Type B pancreatic cell (in vitro differentiated cells): ENCODE measurements around the gene FAM151A. TPM values are rescaled to one million over a fixed set of nuclear protein-coding genes. Genes with fewer than 3 reads are reported as not detected.

Experiments
- DNase-seq: peaks from one replicate; pipeline ENCODE4 v3.0.0; 2021; ENCODE audit warnings: mixed read lengths; ENCODE audit not compliant: unreplicated experiment; ENCODE audit errors: extremely low spot score
- H3K27ac Mint-ChIP-seq: 2 replicates; pipeline ENCODE4 v1.8.0; 2021; ENCODE audit warnings: mild to moderate bottlenecking, mixed read lengths
- H3K27me3 Mint-ChIP-seq: 2 replicates; pipeline ENCODE4 v1.8.0; 2021; ENCODE audit warnings: mixed read lengths
- H3K36me3 Mint-ChIP-seq: 2 replicates; pipeline ENCODE4 v1.8.0; 2021; ENCODE audit warnings: mixed read lengths
- H3K4me1 Mint-ChIP-seq: one replicate; pipeline ENCODE4 v1.8.0; 2021; ENCODE audit warnings: mixed read lengths; ENCODE audit not compliant: unreplicated experiment
- H3K4me3 Mint-ChIP-seq: 2 replicates; pipeline ENCODE4 v1.8.0; 2021; ENCODE audit warnings: mild to moderate bottlenecking, mixed read lengths
- H3K9me3 Mint-ChIP-seq: 2 replicates; pipeline ENCODE4 v1.8.0; 2021; ENCODE audit warnings: mixed read lengths
- CTCF ChIP-seq: fragments of 200-600 bp; sonication (generic); conservative IDR thresholded peaks from 2 replicates; pipeline ENCODE4 v1.5.0; 2021; ENCODE audit warnings: antibody characterized with exemption, mild to moderate bottlenecking
- total RNA-seq: library from RNA; stranded (reverse); gene quantifications from 2 replicates; pipeline ENCODE4 v1.2.1, GENCODE V29; 2021; ENCODE audit warnings: low replicate concordance

The FAM151A gene
- total RNA-seq, 1 donor from 2014 or later: 0.39 TPM

GRCh38 chr1:54593571-54594160 is 29.7 kb downstream of the FAM151A start:
- Mint-ChIP-seq H3K27ac (no peak overlapping the region), H3K36me3 (no peaks in the 10 kb centered on the region), H3K4me1 (peaks cover 5% of the 10 kb centered on the region), H3K4me3 (no peak overlapping the region), H3K9me3 (no peaks in the 10 kb centered on the region), H3K27me3 (no peaks in the 10 kb centered on the region)
- DNase-seq: no peak
- TF ChIP-seq CTCF: no peak

- H3K9me3 Mint-ChIP-seq: no peaks in the 10 kb centered on the region
- no peak for TF ChIP-seq CTCF
- H3K36me3 Mint-ChIP-seq: no peaks in the 10 kb centered on the region
- H3K27ac Mint-ChIP-seq: no peak overlapping the region
- DNase-seq: no peak
- no peak overlapping the region for H3K4me3 Mint-ChIP-seq
- no peaks in the 10 kb centered on the region for H3K27me3 Mint-ChIP-seq
- peaks cover 5% of the 10 kb centered on the region for H3K4me1 Mint-ChIP-seq
Observed at GRCh38 chr1:54591127-54591756, 32.1 kb downstream of the FAM151A start.

- no peak for DNase-seq
- no peaks in the 10 kb centered on the region for H3K9me3 Mint-ChIP-seq
- peaks cover 5% of the 10 kb centered on the region for H3K4me1 Mint-ChIP-seq
- H3K4me3 Mint-ChIP-seq: no peak overlapping the region
- no peaks in the 10 kb centered on the region for H3K36me3 Mint-ChIP-seq
- no peaks in the 10 kb centered on the region for H3K27me3 Mint-ChIP-seq
- H3K27ac Mint-ChIP-seq: no peak overlapping the region
- TF ChIP-seq CTCF: no peak
Observed at GRCh38 chr1:54588377-54588776, 34.9 kb downstream of the FAM151A start.

GRCh38 chr1:54585181-54586066 is 37.9 kb downstream of the FAM151A start:
- Mint-ChIP-seq H3K36me3 (no peaks in the 10 kb centered on the region), H3K4me3 (no peak overlapping the region), H3K27me3 (no peaks in the 10 kb centered on the region), H3K27ac (no peak overlapping the region), H3K9me3 (no peaks in the 10 kb centered on the region), H3K4me1 (peaks cover 11% of the 10 kb centered on the region)
- TF ChIP-seq CTCF: no peak
- DNase-seq: no peak

- TF ChIP-seq CTCF: no peak
- no peak for DNase-seq
- Mint-ChIP-seq H3K27ac (no peak overlapping the region), H3K27me3 (no peaks in the 10 kb centered on the region), H3K9me3 (no peaks in the 10 kb centered on the region), H3K4me3 (no peak overlapping the region), H3K4me1 (peaks cover 8% of the 10 kb centered on the region), H3K36me3 (no peaks in the 10 kb centered on the region)
Observed at GRCh38 chr1:54584575-54584974, 38.8 kb downstream of the FAM151A start.
